HepG2 (cell line): ENCODE measurements around the gene ELAPOR1. TPM values are rescaled to one million over a fixed set of nuclear protein-coding genes. Genes with fewer than 3 reads are reported as not detected.
A peak's percentile ranks its signal among the peaks of the same experiment; 100 is the strongest.

Experiments used
- ATAC-seq: fragments of 200-7000 bp; cut with Tn5 transposase; 3 replicates; pipeline ENCODE4 v1.9.1; 2020; ENCODE audit warnings: mild to moderate bottlenecking, moderate library complexity
- BruUV-seq: library from RNA; stranded (reverse); fragments of 400-500 nt; replicated peaks from 2 replicates; lab custom pipeline; 2021; lab: Mats Ljungman, UMichigan
- CTCF ChIA-PET: fragments of 300-600 bp; formaldehyde crosslinking; extraction: SDS; loops from one replicate; lab custom pipeline; 2021; ENCODE audit warnings: low total read pairs, inconsistent platforms, low intra/inter-chr PET ratio; lab: Yijun Ruan, JAX
- POLR2A ChIA-PET: fragments of 350-600 bp; sonication (Branson Sonifier 250); formaldehyde crosslinking; loops from one replicate; lab custom pipeline; 2020; ENCODE audit warnings: antibody characterized with exemption, inconsistent platforms; lab: Yijun Ruan, JAX
- DNase-seq: peaks from one replicate; pipeline ENCODE4 v3.0.0-alpha.2; 2015; ENCODE audit warnings: low spot score
- FAIRE-seq: peaks from 3 replicates; lab custom pipeline; 2011; peaks lifted over from hg19 to GRCh38; lab: Jason Lieb, UNC
- H2AFZ ChIP-seq: one replicate; pipeline ENCODE4 v1.6.1; 2011; ENCODE audit warnings: low read length, inconsistent platforms
- H3K27ac ChIP-seq: fragments of 300-600 bp; 3 replicates; pipeline ENCODE4 v1.8.0; 2011; ENCODE audit warnings: mixed run types, mild to moderate bottlenecking, mixed read lengths, low read length, inconsistent platforms; ENCODE audit not compliant: insufficient read depth; ENCODE audit errors: extremely low read length
- H3K27me3 ChIP-seq, 2 experiments: fragments of 200-600 bp in 1 of 2; 2 replicates in 1 of 2; 3 replicates in 1 of 2; pipeline versions ENCODE4 v1.6.0 to v1.8.0; 2011; ENCODE audit warnings: low read length in 2 of 2, mild to moderate bottlenecking in 2 of 2, moderate library complexity in 2 of 2, inconsistent platforms in 1 of 2; ENCODE audit not compliant: insufficient read depth in 2 of 2, control insufficient read depth in 1 of 2
- H3K36me3 ChIP-seq, 2 experiments: fragments of 200-600 bp in 1 of 2; replicated peaks in 1 of 2; 2 replicates in 1 of 2; 3 replicates in 1 of 2; pipeline versions ENCODE4 v1.5.1 to v1.8.0; 2011; ENCODE audit warnings: low read length in 2 of 2, inconsistent platforms in 1 of 2; ENCODE audit not compliant: insufficient read depth in 2 of 2, control insufficient read depth in 1 of 2
- H3K4me1 ChIP-seq: 2 replicates; pipeline ENCODE4 v1.5.1; 2012; ENCODE audit warnings: low read length, inconsistent platforms; ENCODE audit not compliant: insufficient read depth
- H3K4me2 ChIP-seq: 2 replicates; pipeline ENCODE4 v1.6.0; 2011; ENCODE audit warnings: low read depth, low read length, inconsistent platforms
- H3K4me3 ChIP-seq, 3 experiments: fragments of 200-600 bp in 1 of 3; sonication (generic), shearing (Covaris generic) in 1 of 3; replicated peaks in 1 of 3; 2 replicates each; pipeline ENCODE4 v1.5.1; 2011 to 2016; ENCODE audit warnings: low read length in 3 of 3, inconsistent platforms in 2 of 3, low read depth in 2 of 3, mild to moderate bottlenecking in 2 of 3, control low read depth in 1 of 3, mixed read lengths in 1 of 3; ENCODE audit not compliant: insufficient read depth in 1 of 3
- H3K79me2 ChIP-seq: one replicate; pipeline ENCODE4 v1.6.1; 2011; ENCODE audit warnings: low read length, inconsistent platforms; ENCODE audit not compliant: insufficient read depth
- H3K9ac ChIP-seq: 2 replicates; pipeline ENCODE4 v1.6.0; 2011; ENCODE audit warnings: mild to moderate bottlenecking, low read depth, low read length, inconsistent platforms; ENCODE audit not compliant: insufficient read depth
- H3K9me3 ChIP-seq: 2 replicates; pipeline ENCODE4 v1.5.1; 2012; ENCODE audit warnings: mild to moderate bottlenecking, low read length
- H4K20me1 ChIP-seq: 2 replicates; pipeline ENCODE4 v1.6.0; 2011; ENCODE audit warnings: inconsistent platforms, mild to moderate bottlenecking, low read length, moderate library complexity; ENCODE audit not compliant: insufficient read depth
- PHF5A ChIP-seq: IDR thresholded peaks from one replicate; pipeline ENCODE4 v1.6.1; 2018; ENCODE audit warnings: low read depth, missing genetic modification reagents; ENCODE audit not compliant: unreplicated experiment
- SKIL ChIP-seq: sonication (generic); formaldehyde crosslinking; IDR thresholded peaks from 2 replicates; pipeline ENCODE4 v1.8.0; 2022; ENCODE audit warnings: missing genetic modification reagents, mild to moderate bottlenecking, moderate library complexity, borderline replicate concordance
- ZNF143 ChIP-seq: sonication (generic); formaldehyde crosslinking; IDR thresholded peaks from 2 replicates; pipeline ENCODE4 v1.4.0; 2020; ENCODE audit warnings: missing genetic modification reagents
- ZNF570 ChIP-seq: sonication (generic); formaldehyde crosslinking; IDR thresholded peaks from 2 replicates; pipeline ENCODE4 v1.4.0; 2020; ENCODE audit warnings: mild to moderate bottlenecking, missing genetic modification reagents, borderline replicate concordance
- ZNF7 ChIP-seq: IDR thresholded peaks from 2 replicates; pipeline ENCODE4 v1.6.1; 2016; ENCODE audit warnings: missing biosample characterization, missing genetic modification reagents
- WGBS: methylation state at CpG from one replicate; pipeline ENCODE4 v1.1.6; 2017; ENCODE audit warnings: low lambda C conversion rate; 5-methylcytosine and 5-hydroxymethylcytosine counted together
- in situ Hi-C: cut with HindIII; loops from 2 replicates; pipeline ENCODE4 v1.10.0; 2017; ENCODE audit warnings: low pct_unique_long_range_greater_than_20kb; ENCODE audit not compliant: extremely low pct_ligation_motif_present
- intact Hi-C: fragments of 100-400 bp; cut with micrococcal nuclease; formaldehyde crosslinking; loops from one replicate; pipeline ENCODE4 v1.10.0; 2022; ENCODE audit not compliant: unreplicated experiment
- polyA plus RNA-seq, 8 experiments: library from polyadenylated mRNA; depleted of rRNA in 3 of 8; stranded (reverse) in 7 of 8; unstranded in 1 of 8; fragments of >200 nt; fragmentation: Illumina TruSeq in 4 of 8; extraction: Trizol in 4 of 8; gene quantifications; 2 replicates each; pipeline versions ENCODE4 v1.2.1 to v1.2.3, GENCODE V29; 2011 to 2016; ENCODE audit warnings: low read depth in 4 of 8, missing spikeins in 1 of 8, mixed read lengths in 1 of 8; ENCODE audit not compliant: insufficient read depth in 1 of 8
- total RNA-seq, 5 experiments: library from RNA; depleted of rRNA; stranded (reverse); fragments of >200 nt; fragmentation: Illumina TruSeq; extraction: Trizol; gene quantifications; 2 replicates each; pipeline ENCODE4 v1.2.3, GENCODE V29; 2016; ENCODE audit warnings: low read depth in 1 of 5

Gene ELAPOR1
- total and polyA plus RNA-seq, 2 of the 13 experiments (the other 11 are each of a cell fraction or from before 2014, with no cell fraction given): 0.13 to 0.20 TPM

- Histone ChIP-seq H3K9me3 (no peaks in the 10 kb centered on the region), H2AFZ (no peak overlapping the region), H3K4me1 (peaks cover 50% of the 10 kb centered on the region), H3K36me3 (no peaks in the 10 kb centered on the region), H3K27me3 (no peaks in the 10 kb centered on the region), H3K27ac (no peak overlapping the region), H4K20me1 (no peaks in the 10 kb centered on the region)
- BruUV-seq: no TSS peak
- POLR2A ChIA-PET: interaction anchor here (1.2 to 1.8 kb wide), 4 partner anchors 12 to 73 kb away, joined by 3 to 5 read pairs (median 4); partner anchors contain the start of gene TAF13
- DNase-seq (no peak), FAIRE-seq (no peak)
- in situ Hi-C loops (no loop called here), intact Hi-C loops (no loop called here)
- WGBS: 13% methylated on average over 10 of the region's 10 CpGs
- no peak for TF ChIP-seq SKIL (CRISPR knock-in tag)
- TF ChIP-seq ZNF570: no peak
- TF ChIP-seq ZNF143 (CRISPR knock-in tag): no peak
- TF ChIP-seq PHF5A (CRISPR knock-in tag): no peak
- TF ChIP-seq ZNF7 (CRISPR knock-in tag): peak; percentile 60; the same call in 1 of the 2 replicates
- TF ChIP-seq, all 625 proteins: peak for 1
- CTCF ChIA-PET: no interaction called here
- ATAC-seq: peak; percentile 12
- Histone ChIP-seq H3K4me3 (peak overlapping the region in 2 of 3 experiments; percentile 35 to 65; a peak in 1 of 6 replicates), H3K4me2 (peak overlapping the region; percentile 83), H3K79me2 (no peaks in the 10 kb centered on the region), H3K9ac (no peak overlapping the region)
Observed at GRCh38 chr1:109148987-109149561, 35.2 kb downstream of the ELAPOR1 start.
